ENCODE measurements around the gene MRPL23. TPM values are rescaled to one million over a fixed set of nuclear protein-coding genes. Genes with fewer than 3 reads are reported as not detected.

MRPL23 gene
- total and polyA plus RNA-seq, 2 donors (not counting 1 experiment from before 2014, with no cell fraction given) = 68.2 to 95.3 TPM

- H3K27ac ChIP-seq (ENCODE audit: insufficient read depth, low read length) = no peak overlapping the region
- no peak overlapping the region for H2AFZ ChIP-seq (ENCODE audit: low read length)
- no peak overlapping the region for H3K4me2 ChIP-seq (ENCODE audit: extremely low read depth, insufficient read depth, low read length)
- TF ChIP-seq EZH2 (IDR thresholded peaks at IDR 0.05; ENCODE audit: low read length, missing control alignments) = no peak
- TF ChIP-seq CTCF (conservative IDR thresholded peaks at IDR 0.05 in 1 of 2, IDR thresholded peaks at IDR 0.05 in 1 of 2; ENCODE audit: low read depth in 1 of 2, low read length in 2 of 2) = no peak
- no peaks in the 10 kb centered on the region for H4K20me1 ChIP-seq (ENCODE audit: control insufficient read depth, extremely low read depth, insufficient read depth, low read length)
- H3K9me3 ChIP-seq (ENCODE audit: control insufficient read depth, insufficient read depth, low read depth, low read length) = no peaks in the 10 kb centered on the region
- no peak for DNase-seq (ENCODE audit: low read depth in 2 of 2)
- no peak overlapping the region for H3K9ac ChIP-seq (ENCODE audit: insufficient read depth, low read length)
- no peaks in the 10 kb centered on the region for H3K27me3 ChIP-seq (ENCODE audit: control insufficient read depth, insufficient read depth, low read length)
- no peaks in the 10 kb centered on the region for H3K4me1 ChIP-seq (ENCODE audit: control insufficient read depth, extremely low read depth, insufficient read depth, low read length)
- H3K36me3 ChIP-seq (ENCODE audit: control insufficient read depth, insufficient read depth, low read length) = no peaks in the 10 kb centered on the region
- H3K4me3 ChIP-seq (replicated peaks in 1 of 4; ENCODE audit: control extremely low read depth in 1 of 4, insufficient read depth in 1 of 4, low read depth in 3 of 4, low read length in 4 of 4) = no peak overlapping the region
- no peaks in the 10 kb centered on the region for H3K79me2 ChIP-seq (ENCODE audit: control insufficient read depth, insufficient read depth, low read length)
These were observed 31.4 kb upstream of the MRPL23 start for GRCh38 chr11:1915795-1916131.

GRCh38 chr11:1916132-1916985, 30.8 kb upstream of the MRPL23 start:
- DNase-seq (ENCODE audit: low read depth in 2 of 2) = no peak
- H2AFZ ChIP-seq (ENCODE audit: low read length) = no peak overlapping the region
- H3K9ac ChIP-seq (ENCODE audit: insufficient read depth, low read length) = no peak overlapping the region
- H3K9me3 ChIP-seq (ENCODE audit: control insufficient read depth, insufficient read depth, low read depth, low read length) = no peaks in the 10 kb centered on the region
- no peaks in the 10 kb centered on the region for H3K27me3 ChIP-seq (ENCODE audit: control insufficient read depth, insufficient read depth, low read length)
- no peak overlapping the region for H3K4me3 ChIP-seq (replicated peaks in 1 of 4; ENCODE audit: control extremely low read depth in 1 of 4, insufficient read depth in 1 of 4, low read depth in 3 of 4, low read length in 4 of 4)
- H3K4me1 ChIP-seq (ENCODE audit: control insufficient read depth, extremely low read depth, insufficient read depth, low read length) = no peaks in the 10 kb centered on the region
- H3K27ac ChIP-seq (ENCODE audit: insufficient read depth, low read length) = no peak overlapping the region
- TF ChIP-seq CTCF (conservative IDR thresholded peaks at IDR 0.05 in 1 of 2, IDR thresholded peaks at IDR 0.05 in 1 of 2; ENCODE audit: low read depth in 1 of 2, low read length in 2 of 2) (no peak), EZH2 (IDR thresholded peaks at IDR 0.05; ENCODE audit: low read length, missing control alignments) (no peak)
- no peaks in the 10 kb centered on the region for H3K79me2 ChIP-seq (ENCODE audit: control insufficient read depth, insufficient read depth, low read length)
- no peaks in the 10 kb centered on the region for H4K20me1 ChIP-seq (ENCODE audit: control insufficient read depth, extremely low read depth, insufficient read depth, low read length)
- H3K4me2 ChIP-seq (ENCODE audit: extremely low read depth, insufficient read depth, low read length) = no peak overlapping the region
- H3K36me3 ChIP-seq (ENCODE audit: control insufficient read depth, insufficient read depth, low read length) = no peaks in the 10 kb centered on the region

GRCh38 chr11:1916986-1917522, 30.1 kb upstream of the MRPL23 start:
- no peaks in the 10 kb centered on the region for H3K36me3 ChIP-seq (ENCODE audit: control insufficient read depth, insufficient read depth, low read length)
- no peak overlapping the region for H3K9ac ChIP-seq (ENCODE audit: insufficient read depth, low read length)
- H3K4me3 ChIP-seq (replicated peaks in 1 of 4; ENCODE audit: control extremely low read depth in 1 of 4, insufficient read depth in 1 of 4, low read depth in 3 of 4, low read length in 4 of 4) = no peak overlapping the region
- no peak overlapping the region for H3K27ac ChIP-seq (ENCODE audit: insufficient read depth, low read length)
- TF ChIP-seq EZH2 (IDR thresholded peaks at IDR 0.05; ENCODE audit: low read length, missing control alignments) (no peak), CTCF (conservative IDR thresholded peaks at IDR 0.05 in 1 of 2, IDR thresholded peaks at IDR 0.05 in 1 of 2; ENCODE audit: low read depth in 1 of 2, low read length in 2 of 2) (no peak)
- H3K27me3 ChIP-seq (ENCODE audit: control insufficient read depth, insufficient read depth, low read length) = no peaks in the 10 kb centered on the region
- no peaks in the 10 kb centered on the region for H3K4me1 ChIP-seq (ENCODE audit: control insufficient read depth, extremely low read depth, insufficient read depth, low read length)
- no peaks in the 10 kb centered on the region for H4K20me1 ChIP-seq (ENCODE audit: control insufficient read depth, extremely low read depth, insufficient read depth, low read length)
- no peak for DNase-seq (ENCODE audit: low read depth in 2 of 2)
- no peak overlapping the region for H2AFZ ChIP-seq (ENCODE audit: low read length)
- H3K4me2 ChIP-seq (ENCODE audit: extremely low read depth, insufficient read depth, low read length) = no peak overlapping the region
- no peaks in the 10 kb centered on the region for H3K79me2 ChIP-seq (ENCODE audit: control insufficient read depth, insufficient read depth, low read length)
- no peaks in the 10 kb centered on the region for H3K9me3 ChIP-seq (ENCODE audit: control insufficient read depth, insufficient read depth, low read depth, low read length)
